Activated naive CD8-positive, alpha-beta T cell (primary cell): ENCODE data around the gene PFKFB1.

Source experiments
- H3K27ac Mint-ChIP-seq: one replicate; pipeline ENCODE4 v1.8.0; 2021; ENCODE audit warnings: mixed read lengths
- H3K27me3 Mint-ChIP-seq: one replicate; pipeline ENCODE4 v1.8.0; 2021; ENCODE audit warnings: mixed read lengths
- H3K36me3 Mint-ChIP-seq: one replicate; pipeline ENCODE4 v1.8.0; 2021; ENCODE audit warnings: mixed read lengths
- H3K4me1 Mint-ChIP-seq: one replicate; pipeline ENCODE4 v1.8.0; 2021; ENCODE audit warnings: low read depth, mixed read lengths
- H3K4me3 Mint-ChIP-seq: one replicate; pipeline ENCODE4 v1.8.0; 2021; ENCODE audit warnings: mild to moderate bottlenecking, mixed read lengths
- H3K9me3 Mint-ChIP-seq: one replicate; pipeline ENCODE4 v1.8.0; 2021; ENCODE audit warnings: low read depth, mixed read lengths

Gene PFKFB1

GRCh38 chrX:54961750-54962149 lies 32.2 kb downstream of the PFKFB1 start:
- Mint-ChIP-seq H3K4me3 (no peak overlapping the region), H3K36me3 (peaks cover 2% of the 10 kb centered on the region), H3K27me3 (no peaks in the 10 kb centered on the region), H3K27ac (no peak overlapping the region), H3K4me1 (peaks cover 35% of the 10 kb centered on the region), H3K9me3 (no peaks in the 10 kb centered on the region)

GRCh38 chrX:54950730-54951375 lies 43.1 kb downstream of the PFKFB1 start:
- no peaks in the 10 kb centered on the region for H3K9me3 Mint-ChIP-seq
- H3K36me3 Mint-ChIP-seq, result peaks cover 2% of the 10 kb centered on the region
- H3K4me1 Mint-ChIP-seq, result no peaks in the 10 kb centered on the region
- no peak overlapping the region for H3K27ac Mint-ChIP-seq
- H3K4me3 Mint-ChIP-seq, result no peak overlapping the region
- no peaks in the 10 kb centered on the region for H3K27me3 Mint-ChIP-seq

GRCh38 chrX:54945224-54945623 lies 48.8 kb downstream of the PFKFB1 start:
- no peak overlapping the region for H3K4me3 Mint-ChIP-seq
- H3K27me3 Mint-ChIP-seq, result no peaks in the 10 kb centered on the region
- H3K27ac Mint-ChIP-seq, result no peak overlapping the region
- no peaks in the 10 kb centered on the region for H3K4me1 Mint-ChIP-seq
- no peaks in the 10 kb centered on the region for H3K36me3 Mint-ChIP-seq
- H3K9me3 Mint-ChIP-seq, result no peaks in the 10 kb centered on the region

GRCh38 chrX:54944816-54945215 lies 49.2 kb downstream of the PFKFB1 start:
- no peak overlapping the region for H3K4me3 Mint-ChIP-seq
- H3K27me3 Mint-ChIP-seq, result no peaks in the 10 kb centered on the region
- H3K36me3 Mint-ChIP-seq, result no peaks in the 10 kb centered on the region
- H3K27ac Mint-ChIP-seq, result no peak overlapping the region
- H3K9me3 Mint-ChIP-seq, result no peaks in the 10 kb centered on the region
- no peaks in the 10 kb centered on the region for H3K4me1 Mint-ChIP-seq

- Mint-ChIP-seq H3K36me3 (no peaks in the 10 kb centered on the region), H3K4me3 (no peak overlapping the region), H3K4me1 (no peaks in the 10 kb centered on the region), H3K27ac (no peak overlapping the region), H3K9me3 (no peaks in the 10 kb centered on the region), H3K27me3 (no peaks in the 10 kb centered on the region)
Measured at GRCh38 chrX:54937416-54937815, 56.6 kb downstream of the PFKFB1 start.

GRCh38 chrX:54935306-54935705 lies 58.7 kb downstream of the PFKFB1 start:
- H3K36me3 Mint-ChIP-seq, result no peaks in the 10 kb centered on the region
- no peak overlapping the region for H3K27ac Mint-ChIP-seq
- H3K9me3 Mint-ChIP-seq, result no peaks in the 10 kb centered on the region
- no peak overlapping the region for H3K4me3 Mint-ChIP-seq
- H3K4me1 Mint-ChIP-seq, result no peaks in the 10 kb centered on the region
- no peaks in the 10 kb centered on the region for H3K27me3 Mint-ChIP-seq

GRCh38 chrX:54934890-54935289 lies 59.1 kb downstream of the PFKFB1 start:
- Mint-ChIP-seq H3K9me3 (no peaks in the 10 kb centered on the region), H3K4me3 (no peak overlapping the region), H3K4me1 (no peaks in the 10 kb centered on the region), H3K36me3 (no peaks in the 10 kb centered on the region), H3K27ac (no peak overlapping the region), H3K27me3 (no peaks in the 10 kb centered on the region)

GRCh38 chrX:54934058-54934457 lies 59.9 kb downstream of the PFKFB1 start:
- H3K9me3 Mint-ChIP-seq, result no peaks in the 10 kb centered on the region
- no peak overlapping the region for H3K27ac Mint-ChIP-seq
- no peaks in the 10 kb centered on the region for H3K4me1 Mint-ChIP-seq
- no peaks in the 10 kb centered on the region for H3K36me3 Mint-ChIP-seq
- no peak overlapping the region for H3K4me3 Mint-ChIP-seq
- H3K27me3 Mint-ChIP-seq, result no peaks in the 10 kb centered on the region

- Mint-ChIP-seq H3K4me1 (no peaks in the 10 kb centered on the region), H3K27ac (no peak overlapping the region), H3K36me3 (no peaks in the 10 kb centered on the region), H3K9me3 (no peaks in the 10 kb centered on the region), H3K27me3 (no peaks in the 10 kb centered on the region), H3K4me3 (no peak overlapping the region)
Measured at GRCh38 chrX:54933150-54933826, 60.7 kb downstream of the PFKFB1 start.

GRCh38 chrX:54931107-54931506 lies 62.9 kb downstream of the PFKFB1 start:
- H3K27ac Mint-ChIP-seq, result no peak overlapping the region
- H3K36me3 Mint-ChIP-seq, result no peaks in the 10 kb centered on the region
- H3K27me3 Mint-ChIP-seq, result no peaks in the 10 kb centered on the region
- H3K9me3 Mint-ChIP-seq, result no peaks in the 10 kb centered on the region
- no peak overlapping the region for H3K4me3 Mint-ChIP-seq
- H3K4me1 Mint-ChIP-seq, result no peaks in the 10 kb centered on the region

GRCh38 chrX:54930291-54931049 lies 63.5 kb downstream of the PFKFB1 start:
- Mint-ChIP-seq H3K9me3 (no peaks in the 10 kb centered on the region), H3K4me1 (no peaks in the 10 kb centered on the region), H3K36me3 (no peaks in the 10 kb centered on the region), H3K27me3 (no peaks in the 10 kb centered on the region), H3K4me3 (no peak overlapping the region), H3K27ac (no peak overlapping the region)

GRCh38 chrX:54928876-54929275 lies 65.1 kb downstream of the PFKFB1 start:
- Mint-ChIP-seq H3K4me3 (no peak overlapping the region), H3K9me3 (no peaks in the 10 kb centered on the region), H3K27ac (no peak overlapping the region), H3K27me3 (no peaks in the 10 kb centered on the region), H3K36me3 (no peaks in the 10 kb centered on the region), H3K4me1 (no peaks in the 10 kb centered on the region)

- Mint-ChIP-seq H3K36me3 (no peaks in the 10 kb centered on the region), H3K4me3 (no peak overlapping the region), H3K4me1 (peaks cover 4% of the 10 kb centered on the region), H3K27ac (no peak overlapping the region), H3K27me3 (no peaks in the 10 kb centered on the region), H3K9me3 (no peaks in the 10 kb centered on the region)
Measured at GRCh38 chrX:54926978-54927377, 67.0 kb downstream of the PFKFB1 start.

GRCh38 chrX:54923376-54923775 lies 70.6 kb downstream of the PFKFB1 start:
- Mint-ChIP-seq H3K4me3 (no peak overlapping the region), H3K4me1 (peaks cover 17% of the 10 kb centered on the region), H3K36me3 (no peaks in the 10 kb centered on the region), H3K27ac (no peak overlapping the region), H3K9me3 (no peaks in the 10 kb centered on the region), H3K27me3 (no peaks in the 10 kb centered on the region)

- Mint-ChIP-seq H3K9me3 (no peaks in the 10 kb centered on the region), H3K36me3 (no peaks in the 10 kb centered on the region), H3K4me1 (peaks cover 17% of the 10 kb centered on the region), H3K4me3 (no peak overlapping the region), H3K27ac (no peak overlapping the region), H3K27me3 (no peaks in the 10 kb centered on the region)
Measured at GRCh38 chrX:54922547-54922946, 71.4 kb downstream of the PFKFB1 start.
